CD1c-positive myeloid dendritic cell (primary cell): ENCODE measurements around the gene TRAK2.
A peak's percentile ranks its signal among the peaks of the same experiment; 100 is the strongest.
"Not testable (repeated sequence)": the region's sequence is repeated elsewhere in the genome, so short reads cannot be mapped to it uniquely, and the experiment has no call there.

ENCODE experiments used
- DNase-seq: peaks from one replicate; pipeline ENCODE4 v3.0.0-alpha.2; 2016; ENCODE audit errors: extremely low spot score

Gene TRAK2

GRCh38 chr2:201451292-201452057 lies at the start of gene TRAK2, which contains the start of gene STRADB:
TRAK2 (minus strand) TSS chr2:201451458; CDS start chr2:201420507, 30,951 bp downstream.
STRADB (plus strand) TSS chr2:201451740; CDS start chr2:201454841, 3,101 bp downstream.
- DNase-seq, result peak; percentile 96

- DNase-seq, result no peak
Measured at GRCh38 chr2:201500534-201500933, 49.3 kb upstream of the TRAK2 start.

GRCh38 chr2:201496785-201497184 lies 45.5 kb upstream of the TRAK2 start:
- DNase-seq, result no peak

- DNase-seq, result no peak
Measured at GRCh38 chr2:201490291-201490690, 39.0 kb upstream of the TRAK2 start.

GRCh38 chr2:201484805-201485204 lies 33.5 kb upstream of the TRAK2 start:
- no peak for DNase-seq

- DNase-seq, result not testable (repeated sequence)
Measured at GRCh38 chr2:201483758-201484157, 32.5 kb upstream of the TRAK2 start.

GRCh38 chr2:201483342-201483741 lies 32.1 kb upstream of the TRAK2 start:
- no peak for DNase-seq

- DNase-seq, result no peak
Measured at GRCh38 chr2:201482543-201482942, 31.3 kb upstream of the TRAK2 start.

- no peak for DNase-seq
Measured at GRCh38 chr2:201472411-201472810, 21.2 kb upstream of the TRAK2 start.

- DNase-seq, result no peak
Measured at GRCh38 chr2:201471732-201472393, 20.6 kb upstream of the TRAK2 start.

GRCh38 chr2:201470821-201471731 lies 19.8 kb upstream of the TRAK2 start:
- DNase-seq, result no peak

- no peak for DNase-seq
Measured at GRCh38 chr2:201467666-201468065, 16.4 kb upstream of the TRAK2 start.

GRCh38 chr2:201466050-201466675 lies 14.9 kb upstream of the TRAK2 start:
- no peak for DNase-seq

GRCh38 chr2:201465524-201465971 lies 14.3 kb upstream of the TRAK2 start:
- no peak for DNase-seq

GRCh38 chr2:201464547-201464946 lies 13.3 kb upstream of the TRAK2 start:
- DNase-seq, result no peak

- no peak for DNase-seq
Measured at GRCh38 chr2:201460532-201460931, 9.3 kb upstream of the TRAK2 start.

- DNase-seq, result no peak
Measured at GRCh38 chr2:201458381-201458780, 7.1 kb upstream of the TRAK2 start.

GRCh38 chr2:201452922-201453643 lies 1.8 kb upstream of the TRAK2 start:
- no peak for DNase-seq

- peak; percentile 11 for DNase-seq
Measured at GRCh38 chr2:201452058-201452921, 1.0 kb upstream of the TRAK2 start.

- no peak for DNase-seq
Measured at GRCh38 chr2:201450954-201451291, 335 bp downstream of the TRAK2 start.
